Left lobe of liver (tissue), 2 donors: ENCODE measurements around the gene MELK. TPM values are rescaled to one million over a fixed set of nuclear protein-coding genes. Genes with fewer than 3 reads are reported as not detected.

ENCODE experiments used
- ATAC-seq: fragments of 200-7000 bp; cut with Tn5 transposase; one replicate; pipeline ENCODE4 v1.9.1; 2020; ENCODE audit warnings: mild to moderate bottlenecking, moderate library complexity
- DNase-seq: peaks from one replicate; pipeline ENCODE4 v3.0.0-alpha.2; 2020; ENCODE audit warnings: low spot score
- total RNA-seq: library from RNA; stranded (reverse); gene quantifications from one replicate; pipeline ENCODE4 v1.2.1, GENCODE V29; 2021
- donor health status: DM: no; HTN: no; CAD: no; lungs with moderate emphysema.
- donor health status: DM: no; HTN: yes; CAD: no.

Gene MELK
- total RNA-seq, 1 donor from 2014 or later = 0.23 TPM

DNA sequence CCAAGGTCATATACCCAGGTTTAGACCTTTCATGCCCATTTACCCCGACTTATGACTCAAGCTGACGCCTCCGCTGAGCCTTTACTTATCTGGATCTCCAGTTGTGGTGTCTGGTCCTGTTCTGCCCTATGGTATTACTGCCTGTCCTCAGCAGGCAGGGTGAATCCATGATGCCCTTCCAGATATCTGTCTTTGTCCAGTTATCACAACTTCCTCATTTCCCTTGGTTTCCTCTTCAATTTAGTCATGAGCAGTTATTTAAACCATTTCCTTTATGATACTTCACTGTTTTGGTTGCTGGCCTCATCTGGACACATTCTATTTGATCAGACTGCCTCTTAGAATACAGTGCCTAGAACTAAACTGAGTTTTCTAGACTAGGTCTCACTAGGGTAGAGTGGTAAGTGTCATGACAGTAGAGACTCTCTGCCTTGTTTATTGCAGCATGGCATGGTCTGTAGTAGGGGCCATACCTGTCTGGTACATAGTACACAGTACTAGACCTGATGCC is 93.3 kb downstream of the MELK start:
- ATAC-seq (no peak), DNase-seq (no peak)

DNA sequence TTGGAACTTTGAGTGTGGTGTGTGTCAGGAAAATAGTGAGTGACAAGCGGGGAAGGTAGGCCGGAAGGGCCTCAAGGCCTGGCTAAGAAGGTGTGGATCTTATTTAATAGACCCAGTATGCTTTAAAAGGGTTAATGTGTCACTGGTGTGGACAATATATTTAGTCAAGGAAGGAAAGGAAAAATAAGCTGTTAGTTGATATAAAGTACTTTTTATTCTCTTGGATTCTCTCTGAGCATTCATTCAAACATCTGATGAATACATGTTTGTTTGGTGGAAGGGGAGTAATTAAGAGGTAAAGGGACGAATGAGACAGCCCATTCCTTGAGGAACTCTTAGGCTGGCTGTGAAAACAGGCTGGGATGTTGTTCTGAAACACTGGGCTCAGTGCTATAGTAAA is 98.9 kb downstream of the MELK start:
- no peak for ATAC-seq

DNA sequence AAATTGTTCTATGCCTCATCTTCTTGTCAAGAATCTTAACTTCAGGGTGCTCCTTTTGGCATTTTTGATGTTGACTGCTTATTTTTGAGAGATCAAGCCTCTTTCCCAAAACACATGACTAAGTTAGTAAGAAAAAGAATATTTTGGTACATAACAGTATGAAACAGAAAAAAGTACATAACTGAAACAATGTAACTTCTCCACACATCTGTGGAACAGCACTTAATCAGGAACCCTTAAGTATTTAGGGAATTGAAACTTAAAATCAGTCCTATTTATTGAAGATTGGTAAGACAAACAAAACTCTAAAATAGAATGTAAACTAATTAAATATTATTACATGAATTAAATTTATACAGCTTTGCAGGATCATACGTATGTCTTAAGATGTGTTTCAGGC is 103.4 kb downstream of the MELK start:
- no peak for ATAC-seq
- no peak for DNase-seq

More for the DNA sequence above, 98.9 kb downstream of the MELK start:
- no peak for DNase-seq

DNA sequence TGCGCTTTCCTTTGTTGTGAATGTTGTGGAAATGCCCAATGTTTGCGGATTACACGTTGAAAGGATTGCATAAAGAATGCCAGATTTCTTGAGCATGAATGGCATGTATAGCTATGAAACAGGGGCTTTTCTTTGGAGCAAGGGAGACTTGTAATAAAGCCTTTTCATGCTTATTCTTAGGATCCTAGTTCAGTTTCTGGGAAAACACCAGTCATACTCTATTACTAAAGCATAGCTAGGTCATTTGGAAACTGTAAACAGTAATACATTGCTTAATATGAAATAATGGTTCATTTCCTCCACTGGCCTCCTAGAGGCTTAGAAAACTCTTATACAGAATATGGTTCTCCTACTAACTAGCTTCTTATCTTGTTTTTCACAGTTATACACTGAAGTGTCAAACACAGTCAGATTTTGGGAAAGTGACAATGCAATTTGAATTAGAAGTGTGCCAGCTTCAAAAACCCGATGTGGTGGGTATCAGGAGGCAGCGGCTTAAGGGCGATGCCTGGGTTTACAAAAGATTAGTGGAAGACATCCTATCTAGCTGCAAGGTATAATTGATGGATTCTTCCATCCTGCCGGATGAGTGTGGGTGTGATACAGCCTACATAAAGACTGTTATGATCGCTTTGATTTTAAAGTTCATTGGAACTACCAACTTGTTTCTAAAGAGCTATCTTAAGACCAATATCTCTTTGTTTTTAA is 104.2 kb downstream of the MELK start:
- no peak for DNase-seq
- ATAC-seq = no peak

DNA sequence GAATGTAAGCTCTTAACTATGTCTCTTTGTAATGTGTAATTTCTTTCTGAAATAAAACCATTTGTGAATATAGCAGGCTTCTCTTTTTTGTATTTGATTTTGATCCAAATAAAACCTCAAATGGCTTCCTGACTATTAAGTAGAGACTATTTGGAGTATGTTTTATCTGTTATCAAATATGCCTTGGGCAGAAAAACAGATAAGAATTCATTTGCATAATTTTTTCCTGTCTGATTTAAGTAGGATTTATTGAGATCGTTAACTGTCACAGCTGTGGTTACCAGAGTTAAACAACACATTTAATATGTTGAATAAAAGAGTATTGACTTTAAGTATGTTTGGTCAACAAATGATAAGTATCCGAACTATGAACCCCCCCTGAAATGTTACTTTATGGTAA is 104.9 kb downstream of the MELK start:
- no peak for ATAC-seq
- no peak for DNase-seq

DNA sequence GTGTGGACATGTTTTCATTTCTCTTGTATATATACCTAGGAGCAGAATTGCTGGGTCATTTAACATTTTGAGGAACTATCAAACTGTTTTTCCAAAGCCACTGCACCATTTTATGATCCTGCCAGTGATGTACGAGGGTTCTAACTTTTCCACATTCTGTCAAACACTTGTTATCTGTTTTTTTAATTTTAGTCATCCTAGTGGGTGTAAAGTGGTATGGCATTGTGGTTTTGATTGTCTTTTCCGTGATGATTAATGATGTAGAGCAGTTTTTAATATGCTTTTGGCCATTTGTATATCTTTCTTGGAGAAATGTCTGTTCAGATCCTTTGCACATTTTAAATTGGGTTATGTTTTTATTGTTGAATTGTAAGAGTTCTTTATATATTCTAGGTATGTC is 107.0 kb downstream of the MELK start:
- DNase-seq = no peak
- no peak for ATAC-seq

DNA sequence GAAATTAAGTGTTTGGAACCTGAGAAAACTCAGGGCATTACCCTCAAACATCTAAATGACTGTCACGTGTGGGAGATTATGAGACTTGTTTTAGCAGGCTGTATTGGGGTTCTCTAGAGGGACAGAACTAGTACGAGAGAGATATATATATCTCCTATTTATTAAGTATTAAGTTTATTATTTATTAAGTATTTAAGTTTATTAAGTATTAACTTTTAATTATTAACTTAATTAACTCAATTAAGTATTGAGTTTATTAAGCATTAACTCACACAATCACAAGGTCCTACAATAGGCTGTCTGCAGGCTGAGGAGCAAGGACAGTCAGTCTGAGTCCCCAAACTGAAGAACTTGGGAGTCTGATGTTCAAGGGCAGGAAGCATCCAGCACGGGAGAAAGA is 113.8 kb downstream of the MELK start:
- DNase-seq (no peak), ATAC-seq (no peak)

DNA sequence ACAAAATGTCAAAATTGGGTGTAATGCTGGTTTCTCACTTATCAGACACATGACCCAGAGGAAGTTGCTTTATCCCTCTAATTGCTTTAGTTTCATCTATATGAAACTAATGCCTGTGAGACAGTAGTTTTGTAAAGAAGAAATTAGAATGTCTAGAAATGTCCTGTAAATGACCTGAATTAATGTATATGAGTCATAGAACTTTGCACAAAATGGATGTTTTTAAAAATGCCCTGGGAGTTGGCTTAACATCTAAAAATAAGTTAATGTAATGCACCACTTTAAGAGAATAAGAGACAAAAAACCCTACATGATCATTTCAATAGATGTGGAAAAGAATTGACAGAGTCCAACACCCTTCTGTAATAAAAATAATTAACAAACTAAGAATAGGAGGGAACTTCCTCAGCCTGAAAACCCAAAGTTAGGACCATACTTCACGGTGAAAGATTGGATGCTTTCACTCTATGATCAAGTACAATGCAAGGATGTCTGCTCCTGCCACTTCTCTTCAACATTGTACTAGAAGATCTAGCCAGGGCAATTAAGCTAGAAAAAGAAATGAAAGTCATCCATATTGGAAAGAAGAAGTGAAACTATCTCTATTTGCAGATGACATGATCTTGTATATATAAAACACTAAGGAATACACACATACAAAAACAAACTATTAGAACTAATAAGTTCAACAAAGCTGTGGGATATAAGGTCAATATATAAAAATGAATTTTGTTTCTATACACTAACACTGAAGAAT is 117.9 kb downstream of the MELK start:
- DNase-seq (no peak), ATAC-seq (no peak)

DNA sequence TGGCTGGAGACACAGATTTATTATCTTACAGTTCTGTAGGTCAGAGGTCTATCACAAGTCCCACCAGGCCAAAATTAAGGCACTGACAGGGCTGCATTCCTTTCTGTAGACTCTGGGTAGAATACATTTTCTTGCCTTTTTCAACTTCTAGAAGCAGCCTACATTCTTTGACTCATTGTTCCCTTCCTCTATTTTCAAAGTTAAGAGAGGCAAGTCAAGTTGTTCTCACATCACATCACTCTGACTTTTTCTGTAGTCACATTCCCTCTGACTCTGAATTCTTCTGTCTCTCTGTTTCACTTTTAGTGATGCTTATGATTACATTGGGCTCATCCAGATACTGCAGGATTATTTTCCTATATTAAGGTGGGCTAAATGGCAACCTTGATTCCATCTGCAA is 119.0 kb downstream of the MELK start:
- no peak for ATAC-seq
- no peak for DNase-seq

DNA sequence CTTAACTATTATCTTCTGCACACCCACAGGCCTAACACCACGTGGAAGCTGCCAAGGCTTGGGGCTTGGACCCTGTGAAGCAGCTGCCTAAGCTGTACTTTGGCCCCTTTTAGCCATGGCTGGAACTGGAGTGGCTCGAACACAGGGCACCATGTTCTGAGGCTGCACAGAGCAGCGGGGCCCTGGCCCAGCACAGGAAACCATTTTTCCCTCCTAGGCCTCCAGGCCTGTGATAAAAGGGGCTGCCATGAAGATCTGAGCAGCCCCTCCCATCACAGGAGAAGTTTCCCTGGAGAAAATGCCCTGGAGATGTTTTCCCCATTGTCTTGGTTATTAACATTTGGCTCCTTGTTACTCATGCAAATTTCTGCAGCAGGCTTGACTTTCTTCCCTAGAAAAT is 126.3 kb downstream of the MELK start:
- DNase-seq (no peak), ATAC-seq (no peak)

DNA sequence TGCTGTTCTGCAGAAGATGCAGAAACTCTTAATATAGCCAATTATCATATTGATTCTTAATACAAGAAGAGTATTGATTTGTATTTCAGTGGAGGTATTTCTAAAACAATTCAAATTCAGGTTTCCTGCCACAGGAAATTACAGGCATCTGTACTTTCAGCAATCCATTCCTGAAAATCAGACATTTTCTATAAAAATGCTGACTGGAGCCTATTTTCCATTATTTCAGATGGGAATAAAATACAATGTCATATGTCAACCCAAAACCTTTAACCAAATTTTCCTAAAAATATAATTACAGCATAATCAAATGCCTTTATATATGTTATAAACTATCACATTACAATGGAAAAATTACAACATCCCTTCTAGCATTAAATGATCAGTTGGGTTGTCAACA is 131.5 kb downstream of the MELK start:
- DNase-seq (no peak), ATAC-seq (no peak)

DNA sequence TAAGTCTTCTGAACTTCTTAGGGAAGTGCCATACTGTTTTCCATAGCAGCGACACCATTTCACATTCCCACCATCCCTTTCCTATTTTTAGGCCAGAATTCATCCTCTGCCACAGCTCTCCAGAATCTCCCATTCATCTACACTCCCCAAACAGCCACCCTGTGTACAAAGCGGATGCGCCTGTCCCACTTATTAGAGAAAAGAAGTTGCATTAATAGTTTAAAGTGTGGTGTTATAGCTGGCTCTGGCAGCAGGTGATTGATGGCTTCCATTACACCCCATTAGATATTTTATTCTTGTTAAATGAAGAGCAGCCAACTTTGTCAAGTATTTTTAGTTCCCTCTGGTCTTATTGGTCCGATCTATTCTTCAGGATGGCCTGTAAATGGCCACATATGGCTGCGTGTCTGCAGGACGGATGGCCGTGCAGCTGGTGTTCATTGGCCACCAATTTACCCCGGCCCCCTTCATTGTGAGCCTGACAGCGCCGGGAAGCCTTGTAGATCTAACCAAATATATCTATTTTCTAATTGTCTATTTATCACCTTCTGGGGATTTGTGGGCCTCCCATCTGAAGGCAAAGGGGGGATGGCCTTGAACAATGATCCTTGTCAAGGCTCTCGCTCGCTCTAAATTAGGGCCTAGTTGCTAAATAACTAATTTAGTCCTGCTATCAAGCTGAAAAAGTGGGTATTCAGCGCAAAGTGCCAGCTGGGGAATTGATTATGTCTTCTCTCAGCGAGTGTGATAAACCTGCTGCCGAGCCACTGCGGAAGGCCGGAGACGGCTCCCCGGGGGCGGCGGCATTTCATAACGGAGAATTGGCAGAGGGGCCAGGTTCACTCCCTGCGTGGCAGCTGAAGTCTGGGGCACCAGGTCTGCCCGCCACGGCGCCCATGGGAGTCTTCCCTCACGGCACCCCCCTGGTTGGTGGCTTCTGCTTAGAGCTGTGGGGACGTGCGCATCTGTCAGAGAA is 141.1 kb downstream of the MELK start:
- DNase-seq (no peak), ATAC-seq (no peak)

DNA sequence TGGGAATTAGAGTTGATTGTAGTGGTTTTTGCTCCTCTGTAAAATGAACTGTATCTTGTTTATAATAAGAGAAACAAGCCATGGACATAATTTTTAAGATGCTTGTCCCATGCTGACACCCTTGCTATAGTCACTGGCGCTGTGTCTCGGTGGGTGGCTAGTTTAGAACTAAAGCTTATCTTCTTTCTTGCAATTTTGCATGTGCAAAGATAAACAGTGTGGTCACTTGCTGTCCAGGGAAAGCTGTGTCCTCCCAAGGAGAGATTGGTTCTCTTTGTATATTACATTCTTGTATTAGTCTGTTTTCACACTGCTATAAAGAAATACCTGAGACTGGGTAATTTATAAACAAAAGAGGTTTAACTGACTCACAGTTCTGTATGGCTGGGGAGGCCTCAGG is 143.8 kb downstream of the MELK start:
- no peak for ATAC-seq
- DNase-seq = no peak

DNA sequence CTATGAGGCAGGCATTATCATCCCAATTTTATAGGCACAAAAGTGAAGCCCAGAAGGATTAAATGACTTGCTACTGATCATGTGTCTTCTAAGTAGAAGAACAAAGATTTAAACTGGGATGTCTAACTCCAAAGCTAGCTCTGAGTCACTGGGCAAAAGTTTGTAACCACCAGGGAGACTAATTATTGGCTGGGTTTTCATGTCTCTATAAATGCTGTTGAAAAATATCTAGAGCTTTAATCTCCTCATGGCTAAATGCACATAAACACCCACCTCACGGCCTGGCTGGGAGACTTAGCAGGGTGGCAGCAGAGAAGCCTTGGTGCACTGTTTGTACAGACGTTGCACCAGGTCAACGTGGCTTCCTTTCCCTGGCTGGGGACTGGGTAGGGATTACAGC is 144.6 kb downstream of the MELK start:
- no peak for ATAC-seq
- DNase-seq = no peak

DNA sequence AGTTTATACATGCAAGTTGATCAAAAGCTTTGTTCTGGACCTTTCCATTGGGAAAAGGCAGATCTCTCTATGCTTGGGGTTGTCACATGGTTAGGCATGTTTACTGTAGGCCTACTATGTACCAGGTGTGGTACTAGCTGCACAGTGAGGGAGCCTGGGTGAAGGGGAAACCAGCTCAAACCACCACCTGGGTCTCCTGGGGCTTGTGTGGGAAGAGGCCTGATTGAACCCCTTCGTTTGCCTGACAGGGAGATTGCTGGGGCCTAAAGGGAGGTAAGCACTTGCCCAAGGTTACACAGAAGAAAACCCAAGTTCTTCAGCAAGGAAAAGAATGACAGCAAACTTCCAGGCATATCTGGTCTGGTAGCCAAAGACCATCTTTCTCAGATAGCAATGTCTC is 145.9 kb downstream of the MELK start:
- ATAC-seq (no peak), DNase-seq (no peak)

DNA sequence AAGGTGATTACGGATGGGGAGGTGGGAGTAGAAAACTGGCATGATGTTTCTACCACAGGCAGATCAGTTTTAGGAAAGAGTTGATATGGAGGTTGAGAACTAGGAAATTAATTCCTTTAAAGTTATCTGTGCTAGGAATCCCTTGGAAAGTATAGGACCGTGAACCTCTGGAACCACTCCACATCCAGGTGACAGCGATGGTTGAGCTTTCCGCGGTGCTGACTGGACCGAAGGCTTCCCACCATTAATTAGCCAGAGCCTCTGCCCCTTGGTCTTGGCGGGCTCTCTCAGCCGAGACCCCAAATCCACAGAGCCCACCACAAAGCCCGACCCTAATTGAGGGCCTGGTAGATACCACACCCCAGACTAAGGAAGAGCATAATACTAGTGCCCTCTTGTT is 147.3 kb downstream of the MELK start:
- ATAC-seq = no peak
- DNase-seq = no peak

DNA sequence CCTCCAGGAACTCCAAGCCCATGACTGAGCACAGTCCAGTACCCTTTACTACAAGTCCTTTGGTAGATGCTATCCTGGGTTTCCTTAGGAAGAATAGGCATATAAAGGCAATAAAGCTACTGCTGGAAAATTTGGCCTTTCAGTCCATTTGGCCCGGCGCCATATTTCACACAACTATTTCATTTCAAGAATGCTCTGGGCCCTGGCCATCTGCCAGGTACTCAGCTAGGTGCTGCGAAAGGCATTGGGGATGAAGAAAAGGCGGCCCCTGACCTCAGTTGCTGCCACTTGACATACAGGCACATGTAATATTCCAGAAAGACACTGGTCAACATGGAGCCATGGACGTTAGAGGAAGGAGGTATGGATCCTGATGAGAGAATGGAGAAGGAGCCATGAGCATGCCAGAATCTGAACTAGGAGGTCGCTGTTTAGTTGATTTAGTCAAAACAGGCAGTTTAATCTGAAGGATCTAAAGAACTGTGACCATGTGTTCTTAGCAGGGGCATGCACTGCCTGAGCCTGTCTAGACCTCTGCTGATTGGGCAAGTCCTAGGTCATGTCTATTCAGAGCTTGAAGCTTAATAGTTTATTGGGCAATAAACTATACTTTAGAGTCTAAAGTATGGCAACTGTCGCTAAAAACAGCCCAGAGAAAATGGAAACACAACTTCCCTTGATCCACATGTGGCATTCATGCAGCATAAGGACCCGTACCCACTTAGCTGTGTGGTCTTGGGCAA is 149.3 kb downstream of the MELK start:
- ATAC-seq (no peak), DNase-seq (no peak)

DNA sequence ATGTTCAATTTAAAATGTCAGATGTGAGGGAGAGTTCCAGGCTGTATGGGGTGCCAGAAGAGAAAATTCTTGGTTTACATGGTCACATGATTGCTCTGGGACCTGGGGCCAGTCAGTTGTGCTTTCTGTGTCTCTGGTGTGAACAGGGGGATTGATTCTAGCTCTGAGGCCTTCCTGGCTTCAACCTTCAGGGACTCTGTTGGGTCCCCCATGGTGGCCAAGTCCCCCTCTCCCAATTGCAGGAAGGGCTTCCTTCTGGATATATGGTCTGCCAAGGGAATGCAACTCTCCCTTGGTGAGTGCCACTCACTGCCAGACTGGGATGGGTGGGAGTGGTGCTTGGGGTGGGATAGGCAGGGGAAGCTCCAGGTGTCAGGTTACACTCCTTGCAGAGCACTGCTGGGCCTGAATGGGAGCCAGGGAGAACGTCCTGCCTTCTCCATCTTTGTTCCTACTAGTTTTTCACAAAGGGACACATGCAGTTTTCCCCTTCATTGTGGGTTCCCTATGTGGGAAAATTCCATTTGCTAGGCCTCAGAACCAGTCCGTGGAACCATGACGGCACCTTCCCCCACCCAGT is 153.2 kb downstream of the MELK start:
- DNase-seq (no peak), ATAC-seq (no peak)
